Spleen (tissue), 7 donors: ENCODE data around the gene RTN4R.
"Not testable (repeated sequence)": the region's sequence is repeated elsewhere in the genome, so short reads cannot be mapped to it uniquely, and the experiment has no call there.

Experiments used
- POLR2A ChIP-seq, 3 donors: fragments of 450-650 bp; IDR thresholded peaks; one replicate each; pipeline ENCODE4 v1.5.1; 2017; ENCODE audit warnings: antibody characterized with exemption in 3 of 3, mild to moderate bottlenecking in 1 of 3
- POLR2AphosphoS5 ChIP-seq, 3 donors: sonication (generic); formaldehyde crosslinking; IDR thresholded peaks; one replicate each; pipeline ENCODE4 v1.5.1; 2017; ENCODE audit warnings: antibody characterized with exemption in 3 of 3
- TF ChIP-seq, protein P1 (sequence below), 11 experiments: fragments of 200-600 bp in 7 of 11; fragments of 450-650 bp in 4 of 11; sonication (generic) in 4 of 11; IDR thresholded peaks in 8 of 11; conservative IDR thresholded peaks in 3 of 11; 1 replicate in 7 of 11; 2 replicates in 4 of 11; pipeline versions ENCODE4 v1.4.0 to v1.8.0; 2016 to 2021; ENCODE audit warnings: antibody characterized with exemption in 11 of 11, inconsistent platforms in 4 of 11, mild to moderate bottlenecking in 1 of 11
- donor health status: DM: no; HTN: no; CAD: no; lungs with moderate emphysema.
- donor health status: DM: no; HTN: no; CAD: no.
- donor health status: DM: no; HTN: no; CAD: no.

GRCh38 chr22:20280163-20280562, 12.0 kb upstream of the RTN4R start:
- TF ChIP-seq, protein P1, sequence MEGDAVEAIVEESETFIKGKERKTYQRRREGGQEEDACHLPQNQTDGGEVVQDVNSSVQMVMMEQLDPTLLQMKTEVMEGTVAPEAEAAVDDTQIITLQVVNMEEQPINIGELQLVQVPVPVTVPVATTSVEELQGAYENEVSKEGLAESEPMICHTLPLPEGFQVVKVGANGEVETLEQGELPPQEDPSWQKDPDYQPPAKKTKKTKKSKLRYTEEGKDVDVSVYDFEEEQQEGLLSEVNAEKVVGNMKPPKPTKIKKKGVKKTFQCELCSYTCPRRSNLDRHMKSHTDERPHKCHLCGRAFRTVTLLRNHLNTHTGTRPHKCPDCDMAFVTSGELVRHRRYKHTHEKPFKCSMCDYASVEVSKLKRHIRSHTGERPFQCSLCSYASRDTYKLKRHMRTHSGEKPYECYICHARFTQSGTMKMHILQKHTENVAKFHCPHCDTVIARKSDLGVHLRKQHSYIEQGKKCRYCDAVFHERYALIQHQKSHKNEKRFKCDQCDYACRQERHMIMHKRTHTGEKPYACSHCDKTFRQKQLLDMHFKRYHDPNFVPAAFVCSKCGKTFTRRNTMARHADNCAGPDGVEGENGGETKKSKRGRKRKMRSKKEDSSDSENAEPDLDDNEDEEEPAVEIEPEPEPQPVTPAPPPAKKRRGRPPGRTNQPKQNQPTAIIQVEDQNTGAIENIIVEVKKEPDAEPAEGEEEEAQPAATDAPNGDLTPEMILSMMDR (IDR thresholded peaks at IDR 0.05 in 8 of 11, conservative IDR thresholded peaks at IDR 0.05 in 3 of 11): not testable (repeated sequence)
- TF ChIP-seq POLR2A, POLR2AphosphoS5 (IDR thresholded peaks at IDR 0.05): not testable (repeated sequence)
